ENCODE data around the gene PKD1L1.

Gene PKD1L1

GRCh38 chr7:47726047-47726726, 222.1 kb downstream of the PKD1L1 start:
- no peak for DNase-seq (ENCODE audit: low spot score)

- DNase-seq (ENCODE audit: low spot score) = no peak
Observed at GRCh38 chr7:47725031-47725780, 223.1 kb downstream of the PKD1L1 start.
